ENCODE measurements around the gene FAM3B.

Gene FAM3B

GRCh38 chr21:41316200-41317062 is at the start of gene FAM3B:
FAM3B (plus strand) TSS chr21:41316801; CDS start chr21:41316880, 79 bp downstream.
- no peak within 1 kb of the TSS for H3K4me3 ChIP-seq (replicated peaks in 1 of 2; ENCODE audit: low read depth in 2 of 2, low read length in 2 of 2)
- no peak for DNase-seq (ENCODE audit: low read depth in 2 of 2)
- TF ChIP-seq CTCF (IDR thresholded peaks at IDR 0.05; ENCODE audit: low read depth, low read length) = no peak

GRCh38 chr21:41267346-41267745 is 49.3 kb upstream of the FAM3B start:
- no peak for TF ChIP-seq CTCF (IDR thresholded peaks at IDR 0.05; ENCODE audit: low read depth, low read length)
- H3K4me3 ChIP-seq (replicated peaks in 1 of 2; ENCODE audit: low read depth in 2 of 2, low read length in 2 of 2) = no peak overlapping the region

GRCh38 chr21:41269535-41269934 is 47.1 kb upstream of the FAM3B start:
- no peak for DNase-seq (ENCODE audit: low read depth in 2 of 2)
- TF ChIP-seq CTCF (IDR thresholded peaks at IDR 0.05; ENCODE audit: low read depth, low read length) = no peak
- no peak overlapping the region for H3K4me3 ChIP-seq (replicated peaks in 1 of 2; ENCODE audit: low read depth in 2 of 2, low read length in 2 of 2)

More at GRCh38 chr21:41267346-41267745, 49.3 kb upstream of the FAM3B start:
- no peak for DNase-seq (ENCODE audit: low read depth in 2 of 2)

- H3K4me3 ChIP-seq (replicated peaks in 1 of 2; ENCODE audit: low read depth in 2 of 2, low read length in 2 of 2) = no peak overlapping the region
- no peak for TF ChIP-seq CTCF (IDR thresholded peaks at IDR 0.05; ENCODE audit: low read depth, low read length)
- DNase-seq (ENCODE audit: low read depth in 2 of 2) = no peak
Measured at GRCh38 chr21:41277196-41277595, 39.4 kb upstream of the FAM3B start.

- no peak overlapping the region for H3K4me3 ChIP-seq (replicated peaks in 1 of 2; ENCODE audit: low read depth in 2 of 2, low read length in 2 of 2)
- TF ChIP-seq CTCF (IDR thresholded peaks at IDR 0.05; ENCODE audit: low read depth, low read length) = no peak
- DNase-seq (ENCODE audit: low read depth in 2 of 2) = no peak
Measured at GRCh38 chr21:41277846-41278245, 38.8 kb upstream of the FAM3B start.

- no peak overlapping the region for H3K4me3 ChIP-seq (replicated peaks in 1 of 2; ENCODE audit: low read depth in 2 of 2, low read length in 2 of 2)
- TF ChIP-seq CTCF (IDR thresholded peaks at IDR 0.05; ENCODE audit: low read depth, low read length) = no peak
- DNase-seq (ENCODE audit: low read depth in 2 of 2) = peak; percentile 53 to 79
Measured at GRCh38 chr21:41280115-41280919, 36.3 kb upstream of the FAM3B start.

All from cardiac fibroblast (primary cell).